NB4 (cell line): ENCODE data around the gene FMO3.

Experiments used
- CTCF ChIP-seq: IDR thresholded peaks from one replicate; pipeline ENCODE4 v1.5.1; 2012; ENCODE audit warnings: low read depth, low read length
- POLR2A ChIP-seq: IDR thresholded peaks from 2 replicates; pipeline ENCODE4 v1.6.1; 2011; ENCODE audit warnings: mild to moderate bottlenecking; ENCODE audit not compliant: insufficient read length; ENCODE audit errors: extremely low read depth

GRCh38 chr1:171115280-171115897 is 24.7 kb downstream of the FMO3 start:
- TF ChIP-seq CTCF: no peak
- no peak for TF ChIP-seq POLR2A
